ENCODE measurements around the gene FEZF1. TPM values are rescaled to one million over a fixed set of nuclear protein-coding genes. Genes with fewer than 3 reads are reported as not detected.
"Not testable (repeated sequence)": the region's sequence is repeated elsewhere in the genome, so short reads cannot be mapped to it uniquely, and the experiment has no call there.

Gene FEZF1
- total RNA-seq, 3 donors from 2014 or later = not detected

DNA sequence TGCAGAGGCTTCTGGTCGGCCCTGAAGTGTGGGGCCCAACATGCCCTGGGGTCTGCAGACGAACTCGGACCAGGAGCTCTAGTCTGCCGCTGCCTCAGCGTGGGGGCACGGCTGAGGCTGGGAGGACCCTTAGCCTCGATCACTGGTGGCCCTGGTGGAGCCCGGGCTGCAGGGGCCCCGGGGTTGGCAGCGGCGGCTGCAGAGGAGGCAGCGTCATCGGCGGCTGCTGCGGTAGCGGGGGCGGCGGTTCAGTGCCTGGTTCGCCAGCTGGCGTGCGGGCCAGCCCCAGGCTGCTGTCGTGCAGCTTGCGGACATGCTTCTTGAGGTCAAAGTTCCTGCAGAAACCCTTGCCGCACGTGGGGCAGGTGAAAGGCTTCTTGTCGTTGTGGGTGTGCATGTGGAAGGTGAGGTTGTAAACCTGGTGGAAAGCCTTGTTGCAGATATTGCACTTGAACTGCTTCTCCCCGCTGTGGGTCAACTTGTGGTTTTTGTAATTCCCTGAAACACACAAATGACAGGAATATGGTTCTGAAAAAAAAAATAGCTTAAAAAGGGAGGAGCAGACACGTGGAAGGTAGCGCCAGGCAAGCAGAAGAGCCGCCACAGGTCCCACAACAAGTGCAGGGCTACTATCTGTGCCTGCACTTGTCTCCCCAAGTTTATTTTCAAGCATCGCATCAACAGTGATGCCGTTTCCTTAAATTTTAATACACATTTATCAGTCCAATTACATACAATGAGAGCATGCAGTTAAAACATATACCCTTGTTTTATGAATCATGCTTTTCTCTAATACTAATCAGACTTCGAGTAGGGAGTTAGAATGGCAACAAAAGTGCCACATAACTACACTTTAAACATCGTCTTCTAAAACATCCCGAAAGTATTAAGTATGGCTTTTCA lies 2.4 kb downstream of the FEZF1 start:
- Mint-ChIP-seq H3K27me3 (ENCODE audit: low read depth) (peaks cover 84% of the 10 kb centered on the region), H3K9me3 (peaks cover 8% of the 10 kb centered on the region), H3K4me3 (no peak overlapping the region), H3K4me1 (ENCODE audit: low read depth) (no peaks in the 10 kb centered on the region), H3K36me3 (ENCODE audit: insufficient read depth) (no peaks in the 10 kb centered on the region)
- no peak for DNase-seq
- ATAC-seq = no peak

DNA sequence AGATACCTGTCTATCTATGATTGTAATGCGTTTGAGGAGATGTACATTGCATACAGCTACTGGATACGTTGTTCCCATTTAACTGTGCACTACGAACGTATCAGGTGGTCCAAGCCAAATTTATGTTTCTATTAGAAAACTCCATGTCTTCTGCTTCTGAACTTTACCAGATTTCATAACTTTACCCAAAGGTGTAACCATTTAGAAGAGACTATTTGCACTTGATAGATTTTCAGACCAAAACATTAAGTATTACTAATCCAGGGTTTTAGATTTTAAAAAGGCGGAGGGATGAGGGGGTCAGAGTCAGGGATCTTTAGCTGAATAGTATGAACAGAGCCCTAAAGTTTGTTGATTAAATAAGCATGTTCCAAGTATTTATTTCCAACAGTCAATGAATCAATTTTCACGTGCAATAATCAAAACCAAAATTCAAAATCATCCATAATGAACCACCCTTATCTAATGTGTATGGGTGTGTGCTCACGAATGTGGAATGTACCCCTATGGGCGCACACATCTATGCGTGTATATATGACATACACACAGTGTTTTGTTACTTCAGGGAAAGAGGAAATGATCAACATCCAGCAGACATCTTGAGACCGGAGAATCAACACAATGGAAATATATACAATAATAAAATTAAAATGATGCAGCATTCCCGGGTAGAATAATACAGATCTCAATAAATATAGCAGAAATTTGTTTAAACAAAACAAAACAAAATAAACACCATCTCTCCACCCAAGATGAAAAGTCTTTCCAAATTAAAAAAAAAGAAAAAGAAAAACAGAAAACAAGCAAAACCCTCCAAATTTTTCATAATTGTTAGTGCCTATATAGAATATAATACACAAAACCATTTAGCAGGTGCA lies 3.4 kb downstream of the FEZF1 start:
- ATAC-seq = no peak
- H3K27me3 Mint-ChIP-seq (ENCODE audit: low read depth) = peaks cover 76% of the 10 kb centered on the region

GRCh38 chr7:122300211-122300932 lies 4.2 kb downstream of the FEZF1 start:
- ATAC-seq = no peak
- H3K36me3 Mint-ChIP-seq (ENCODE audit: insufficient read depth) = no peaks in the 10 kb centered on the region
- no peak for DNase-seq
- H3K4me3 Mint-ChIP-seq = no peak overlapping the region
- no peaks in the 10 kb centered on the region for H3K4me1 Mint-ChIP-seq (ENCODE audit: low read depth)
- H3K27me3 Mint-ChIP-seq (ENCODE audit: low read depth) = peaks cover 69% of the 10 kb centered on the region
- peaks cover 9% of the 10 kb centered on the region for H3K9me3 Mint-ChIP-seq

More for the DNA sequence above, 3.4 kb downstream of the FEZF1 start:
- no peaks in the 10 kb centered on the region for H3K4me1 Mint-ChIP-seq (ENCODE audit: low read depth)
- DNase-seq = no peak
- H3K36me3 Mint-ChIP-seq (ENCODE audit: insufficient read depth) = no peaks in the 10 kb centered on the region
- no peak overlapping the region for H3K4me3 Mint-ChIP-seq
- H3K9me3 Mint-ChIP-seq = peaks cover 8% of the 10 kb centered on the region

DNA sequence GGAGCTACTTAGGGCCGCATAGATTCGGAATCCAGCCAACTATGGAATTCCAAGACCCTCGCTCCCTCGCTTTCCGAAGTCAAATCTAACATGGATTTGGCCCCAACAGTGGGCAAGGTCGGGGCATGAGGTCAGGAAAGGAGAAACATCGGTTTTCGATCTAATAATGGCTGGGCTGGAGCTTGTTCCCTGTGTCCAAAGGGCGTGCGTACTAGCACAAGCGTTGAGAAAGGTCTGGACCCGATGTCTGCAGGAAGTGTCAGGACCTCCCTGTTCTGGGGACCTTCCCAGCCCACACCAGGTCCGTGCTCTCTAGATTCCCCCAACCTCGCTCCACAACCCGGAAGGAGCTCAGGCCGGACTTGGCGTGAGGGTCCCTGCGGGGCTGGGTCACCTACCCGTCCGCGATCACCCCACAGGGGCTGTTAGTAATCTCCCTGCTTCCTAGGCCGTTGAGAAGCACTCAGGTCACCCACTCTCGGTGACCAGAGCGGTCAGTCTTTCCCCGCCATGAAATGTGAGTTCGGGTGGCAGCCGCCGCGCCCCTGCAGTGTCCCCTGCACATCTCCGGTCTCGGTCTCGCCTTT lies 4.8 kb downstream of the FEZF1 start:
- H3K36me3 Mint-ChIP-seq (ENCODE audit: insufficient read depth) = no peaks in the 10 kb centered on the region
- ATAC-seq (no peak), DNase-seq (no peak)
- peaks cover 12% of the 10 kb centered on the region for H3K9me3 Mint-ChIP-seq
- H3K4me3 Mint-ChIP-seq = no peak overlapping the region
- no peaks in the 10 kb centered on the region for H3K4me1 Mint-ChIP-seq (ENCODE audit: low read depth)
- H3K27me3 Mint-ChIP-seq (ENCODE audit: low read depth) = peaks cover 68% of the 10 kb centered on the region

DNA sequence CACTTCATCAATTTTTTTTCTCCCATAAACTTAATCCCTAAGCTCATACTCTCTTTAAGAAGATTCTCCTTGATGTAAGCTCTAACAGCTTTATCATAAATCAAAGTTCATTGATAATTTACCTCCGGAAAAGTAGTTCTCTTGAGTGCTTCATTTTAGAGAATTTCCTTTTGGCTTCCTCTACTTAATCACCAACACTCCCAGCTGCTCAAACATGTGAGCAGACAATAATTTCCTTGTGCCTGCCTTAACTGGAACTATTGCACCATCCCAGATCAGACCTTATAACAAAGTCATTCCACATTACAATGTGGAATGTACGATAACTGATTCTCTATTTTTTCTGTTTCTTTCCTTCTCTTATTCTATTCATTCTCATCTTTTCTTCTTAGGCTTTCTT lies 5.9 kb downstream of the FEZF1 start:
- DNase-seq = no peak
- no peak overlapping the region for H3K4me3 Mint-ChIP-seq
- H3K9me3 Mint-ChIP-seq = peaks cover 12% of the 10 kb centered on the region
- ATAC-seq = no peak
- H3K36me3 Mint-ChIP-seq (ENCODE audit: insufficient read depth) = no peaks in the 10 kb centered on the region
- H3K4me1 Mint-ChIP-seq (ENCODE audit: low read depth) = no peaks in the 10 kb centered on the region
- H3K27me3 Mint-ChIP-seq (ENCODE audit: low read depth) = peaks cover 58% of the 10 kb centered on the region

GRCh38 chr7:122298131-122298530 lies 6.4 kb downstream of the FEZF1 start:
- H3K36me3 Mint-ChIP-seq (ENCODE audit: insufficient read depth) = no peaks in the 10 kb centered on the region
- DNase-seq = no peak
- no peaks in the 10 kb centered on the region for H3K4me1 Mint-ChIP-seq (ENCODE audit: low read depth)
- H3K27me3 Mint-ChIP-seq (ENCODE audit: low read depth) = peaks cover 55% of the 10 kb centered on the region
- no peak for ATAC-seq
- no peak overlapping the region for H3K4me3 Mint-ChIP-seq
- peaks cover 12% of the 10 kb centered on the region for H3K9me3 Mint-ChIP-seq

GRCh38 chr7:122291189-122291588 lies 13.4 kb downstream of the FEZF1 start:
- Mint-ChIP-seq H3K36me3 (ENCODE audit: insufficient read depth) (no peaks in the 10 kb centered on the region), H3K27me3 (ENCODE audit: low read depth) (peaks cover 4% of the 10 kb centered on the region), H3K4me3 (no peak overlapping the region), H3K9me3 (peaks cover 7% of the 10 kb centered on the region), H3K4me1 (ENCODE audit: low read depth) (no peaks in the 10 kb centered on the region)
- ATAC-seq = no peak
- DNase-seq = no peak

- no peak overlapping the region for H3K4me3 Mint-ChIP-seq
- peaks cover 3% of the 10 kb centered on the region for H3K27me3 Mint-ChIP-seq (ENCODE audit: low read depth)
- DNase-seq = no peak
- H3K9me3 Mint-ChIP-seq = peaks cover 7% of the 10 kb centered on the region
- H3K4me1 Mint-ChIP-seq (ENCODE audit: low read depth) = no peaks in the 10 kb centered on the region
- no peak for ATAC-seq
- H3K36me3 Mint-ChIP-seq (ENCODE audit: insufficient read depth) = no peaks in the 10 kb centered on the region
Observed at GRCh38 chr7:122290476-122290875, 14.1 kb downstream of the FEZF1 start.

GRCh38 chr7:122289426-122289825 lies 15.1 kb downstream of the FEZF1 start:
- DNase-seq = no peak
- Mint-ChIP-seq H3K27me3 (ENCODE audit: low read depth) (no peaks in the 10 kb centered on the region), H3K4me3 (no peak overlapping the region), H3K9me3 (peaks cover 3% of the 10 kb centered on the region), H3K4me1 (ENCODE audit: low read depth) (no peaks in the 10 kb centered on the region), H3K36me3 (ENCODE audit: insufficient read depth) (no peaks in the 10 kb centered on the region)
- no peak for ATAC-seq

- not testable (repeated sequence) for DNase-seq; H3K27me3 Mint-ChIP-seq (ENCODE audit: low read depth); ATAC-seq; H3K36me3 Mint-ChIP-seq (ENCODE audit: insufficient read depth); H3K4me1 Mint-ChIP-seq (ENCODE audit: low read depth); H3K9me3 Mint-ChIP-seq; H3K4me3 Mint-ChIP-seq
Observed at GRCh38 chr7:122284608-122285007, 19.9 kb downstream of the FEZF1 start.

GRCh38 chr7:122273117-122273516 lies 31.4 kb downstream of the FEZF1 start:
- DNase-seq = no peak
- Mint-ChIP-seq H3K27me3 (ENCODE audit: low read depth) (no peaks in the 10 kb centered on the region), H3K36me3 (ENCODE audit: insufficient read depth) (no peaks in the 10 kb centered on the region), H3K4me3 (no peak overlapping the region), H3K4me1 (ENCODE audit: low read depth) (no peaks in the 10 kb centered on the region), H3K9me3 (peaks cover 4% of the 10 kb centered on the region)
- ATAC-seq = no peak

DNA sequence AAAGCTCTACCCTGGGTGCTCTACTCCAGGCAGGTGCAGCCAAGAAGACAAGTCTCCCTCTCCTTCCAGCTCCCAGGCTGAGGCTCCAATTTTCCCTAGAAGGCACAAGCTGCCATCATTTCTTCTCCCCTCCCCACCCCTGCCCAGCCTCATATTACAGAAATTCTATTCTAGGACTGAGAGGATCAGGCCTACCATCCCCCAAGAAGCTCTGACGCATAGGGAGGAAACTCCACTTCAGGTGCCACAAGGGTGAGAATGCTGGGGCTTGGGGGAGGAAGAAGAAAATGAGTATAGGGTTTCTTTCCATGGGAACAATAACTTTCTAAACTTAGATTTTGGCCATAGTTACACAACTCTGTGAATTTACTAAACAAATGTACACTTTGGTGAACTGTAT lies 35.3 kb downstream of the FEZF1 start:
- H3K27me3 Mint-ChIP-seq (ENCODE audit: low read depth) = no peaks in the 10 kb centered on the region
- H3K9me3 Mint-ChIP-seq = peaks cover 4% of the 10 kb centered on the region
- no peak for DNase-seq
- no peak for ATAC-seq
- no peaks in the 10 kb centered on the region for H3K4me1 Mint-ChIP-seq (ENCODE audit: low read depth)
- H3K4me3 Mint-ChIP-seq = no peak overlapping the region
- H3K36me3 Mint-ChIP-seq (ENCODE audit: insufficient read depth) = no peaks in the 10 kb centered on the region

GRCh38 chr7:122268101-122268500 lies 36.4 kb downstream of the FEZF1 start:
- Mint-ChIP-seq H3K4me1 (ENCODE audit: low read depth) (no peaks in the 10 kb centered on the region), H3K4me3 (no peak overlapping the region), H3K36me3 (ENCODE audit: insufficient read depth) (no peaks in the 10 kb centered on the region), H3K9me3 (peaks cover 4% of the 10 kb centered on the region), H3K27me3 (ENCODE audit: low read depth) (no peaks in the 10 kb centered on the region)
- ATAC-seq = no peak
- DNase-seq = no peak

- Mint-ChIP-seq H3K4me1 (ENCODE audit: low read depth) (no peaks in the 10 kb centered on the region), H3K9me3 (peaks cover 4% of the 10 kb centered on the region), H3K4me3 (no peak overlapping the region)
Observed at GRCh38 chr7:122262246-122262645, 42.3 kb downstream of the FEZF1 start.

More at GRCh38 chr7:122262246-122262645, 42.3 kb downstream of the FEZF1 start:
- Mint-ChIP-seq H3K36me3 (ENCODE audit: insufficient read depth) (no peaks in the 10 kb centered on the region), H3K27me3 (ENCODE audit: low read depth) (peaks cover 3% of the 10 kb centered on the region)
- ATAC-seq = no peak
- no peak for DNase-seq

All from activated T-cell treated with anti-CD3 and anti-CD28 coated beads, Interleukin-2, amount 50 U/mL, for 4 hours (primary cell).